SK-N-SH treated with all-trans-retinoic acid at 6 μM for 48 hours (cell line): ENCODE measurements around the gene SHROOM1.

Source experiments
- ARNTL ChIP-seq: fragments of 450-650 bp; formaldehyde crosslinking; IDR thresholded peaks from 2 replicates; pipeline ENCODE4 v1.5.0; 2020; ENCODE audit warnings: low read depth, mild to moderate bottlenecking, moderate library complexity, borderline replicate concordance
- PPARA ChIP-seq: fragments of 250-450 bp; sonication (Bioruptor Pico); IDR thresholded peaks from 2 replicates; pipeline ENCODE4 v1.5.0; 2020; ENCODE audit warnings: mild to moderate bottlenecking, borderline replicate concordance
- RARB ChIP-seq: fragments of 250-450 bp; sonication (Bioruptor Pico); IDR thresholded peaks from 2 replicates; pipeline ENCODE4 v1.8.0; 2021; ENCODE audit warnings: mild to moderate bottlenecking, moderate library complexity
- SNAI2 ChIP-seq: fragments of 250-450 bp; sonication (Bioruptor Pico); IDR thresholded peaks from 2 replicates; pipeline ENCODE4 v1.5.0; 2020; ENCODE audit warnings: mild to moderate bottlenecking, moderate library complexity
- ZC3H10 ChIP-seq: fragments of 250-450 bp; sonication (Bioruptor Pico); IDR thresholded peaks from 2 replicates; pipeline ENCODE4 v1.5.1; 2021; ENCODE audit warnings: mild to moderate bottlenecking, moderate library complexity
- ZFP3 ChIP-seq: fragments of 250-450 bp; sonication (Bioruptor Pico); IDR thresholded peaks from 2 replicates; pipeline ENCODE4 v1.5.0; 2020; ENCODE audit warnings: mild to moderate bottlenecking, moderate library complexity
- ZFP30 ChIP-seq: fragments of 450-650 bp; formaldehyde crosslinking; IDR thresholded peaks from 2 replicates; pipeline ENCODE4 v1.5.0; 2022; ENCODE audit warnings: mild to moderate bottlenecking, moderate library complexity
- ZNF565 ChIP-seq: fragments of 450-650 bp; formaldehyde crosslinking; conservative IDR thresholded peaks from 2 replicates; pipeline ENCODE4 v1.5.0; 2020; ENCODE audit warnings: low read depth, mild to moderate bottlenecking, moderate library complexity
- ZNF70 ChIP-seq: fragments of 450-650 bp; formaldehyde crosslinking; IDR thresholded peaks from 2 replicates; pipeline ENCODE4 v1.5.0; 2020; ENCODE audit warnings: mild to moderate bottlenecking, moderate library complexity
- ZNF8 ChIP-seq: fragments of 450-650 bp; formaldehyde crosslinking; IDR thresholded peaks from 2 replicates; pipeline ENCODE4 v1.5.0; 2020; ENCODE audit warnings: mild to moderate bottlenecking, moderate library complexity
- TF ChIP-seq, protein P1 (sequence below): fragments of 250-450 bp; sonication (Bioruptor Pico); IDR thresholded peaks from 2 replicates; pipeline ENCODE4 v1.5.1; 2020; ENCODE audit warnings: low read depth, mild to moderate bottlenecking, moderate library complexity
- TF ChIP-seq, protein P2 (sequence below): fragments of 250-450 bp; sonication (Bioruptor Pico); IDR thresholded peaks from 2 replicates; pipeline ENCODE4 v1.8.0; 2020; ENCODE audit warnings: mild to moderate bottlenecking, moderate library complexity, borderline replicate concordance

DNA sequence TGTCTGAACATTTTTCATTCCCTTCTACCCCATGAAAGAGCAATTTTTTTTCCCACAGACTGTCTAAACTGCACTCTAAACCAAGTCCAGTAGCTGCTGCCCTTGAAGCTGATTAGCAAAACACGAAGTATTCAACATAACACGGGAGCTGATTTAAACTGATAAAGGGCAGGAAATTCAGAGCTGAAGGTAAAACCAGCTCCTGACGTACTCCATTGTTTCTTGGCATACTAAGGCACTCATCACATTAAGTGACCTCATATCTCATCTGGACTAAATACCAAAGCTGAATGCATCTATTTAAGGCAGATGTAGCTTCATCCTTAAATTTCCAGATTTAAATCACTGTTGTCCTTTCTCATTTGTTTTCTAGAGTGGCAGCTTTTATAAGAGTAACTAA is 23.9 kb upstream of the SHROOM1 start:
- TF ChIP-seq, protein P1, sequence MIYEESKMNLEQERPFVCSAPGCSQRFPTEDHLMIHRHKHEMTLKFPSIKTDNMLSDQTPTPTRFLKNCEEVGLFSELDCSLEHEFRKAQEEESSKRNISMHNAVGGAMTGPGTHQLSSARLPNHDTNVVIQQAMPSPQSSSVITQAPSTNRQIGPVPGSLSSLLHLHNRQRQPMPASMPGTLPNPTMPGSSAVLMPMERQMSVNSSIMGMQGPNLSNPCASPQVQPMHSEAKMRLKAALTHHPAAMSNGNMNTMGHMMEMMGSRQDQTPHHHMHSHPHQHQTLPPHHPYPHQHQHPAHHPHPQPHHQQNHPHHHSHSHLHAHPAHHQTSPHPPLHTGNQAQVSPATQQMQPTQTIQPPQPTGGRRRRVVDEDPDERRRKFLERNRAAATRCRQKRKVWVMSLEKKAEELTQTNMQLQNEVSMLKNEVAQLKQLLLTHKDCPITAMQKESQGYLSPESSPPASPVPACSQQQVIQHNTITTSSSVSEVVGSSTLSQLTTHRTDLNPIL (CRISPR knock-in tag) = no peak
- TF ChIP-seq ZFP30 (no peak), ZNF70 (no peak), RARB (CRISPR knock-in tag) (no peak), SNAI2 (CRISPR knock-in tag) (0 out of 2 replicates have a peak, but pooled peaks have one; percentile 10), ZFP3 (CRISPR knock-in tag) (no peak), ZNF8 (CRISPR knock-in tag) (no peak), ZNF565 (no peak), ARNTL (CRISPR knock-in tag) (no peak), ZC3H10 (CRISPR knock-in tag) (no peak), PPARA (CRISPR knock-in tag) (no peak)
- TF ChIP-seq, protein P2, sequence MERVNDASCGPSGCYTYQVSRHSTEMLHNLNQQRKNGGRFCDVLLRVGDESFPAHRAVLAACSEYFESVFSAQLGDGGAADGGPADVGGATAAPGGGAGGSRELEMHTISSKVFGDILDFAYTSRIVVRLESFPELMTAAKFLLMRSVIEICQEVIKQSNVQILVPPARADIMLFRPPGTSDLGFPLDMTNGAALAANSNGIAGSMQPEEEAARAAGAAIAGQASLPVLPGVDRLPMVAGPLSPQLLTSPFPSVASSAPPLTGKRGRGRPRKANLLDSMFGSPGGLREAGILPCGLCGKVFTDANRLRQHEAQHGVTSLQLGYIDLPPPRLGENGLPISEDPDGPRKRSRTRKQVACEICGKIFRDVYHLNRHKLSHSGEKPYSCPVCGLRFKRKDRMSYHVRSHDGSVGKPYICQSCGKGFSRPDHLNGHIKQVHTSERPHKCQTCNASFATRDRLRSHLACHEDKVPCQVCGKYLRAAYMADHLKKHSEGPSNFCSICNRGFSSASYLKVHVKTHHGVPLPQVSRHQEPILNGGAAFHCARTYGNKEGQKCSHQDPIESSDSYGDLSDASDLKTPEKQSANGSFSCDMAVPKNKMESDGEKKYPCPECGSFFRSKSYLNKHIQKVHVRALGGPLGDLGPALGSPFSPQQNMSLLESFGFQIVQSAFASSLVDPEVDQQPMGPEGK (CRISPR knock-in tag) = no peak
